PC-3 (cell line): ENCODE results near the gene TSHZ2. TPM values are rescaled to one million over a fixed set of nuclear protein-coding genes. Genes with fewer than 3 reads are reported as not detected.
"Not testable (repeated sequence)": the region's sequence is repeated elsewhere in the genome, so short reads cannot be mapped to it uniquely, and the experiment has no call there.

Experiments used
- ATAC-seq: fragments of 200-7000 bp; cut with Tn5 transposase; 2 replicates; pipeline ENCODE4 v1.9.1; 2020; ENCODE audit warnings: mild to moderate bottlenecking, moderate library complexity
- BruUV-seq: library from RNA; stranded (reverse); fragments of 400-500 nt; replicated peaks from 2 replicates; lab custom pipeline; 2021; lab: Mats Ljungman, UMichigan
- CTCF ChIA-PET: fragments of 300-600 bp; sonication (Branson Sonifier 250); formaldehyde crosslinking; loops from one replicate; lab custom pipeline; 2022; ENCODE audit warnings: antibody characterized with exemption; lab: Charles Lee
- POLR2A ChIA-PET: fragments of 300-600 bp; sonication (Branson Sonifier 250); formaldehyde crosslinking; loops from one replicate; lab custom pipeline; 2022; ENCODE audit warnings: antibody characterized with exemption; ENCODE audit not compliant: unreplicated experiment; lab: Charles Lee
- DNase-seq: peaks from one replicate; pipeline ENCODE4 v3.0.0-alpha.2; 2015
- H2AFZ ChIP-seq: fragments of 300-600 bp; sonication (generic); 2 replicates; pipeline ENCODE4 v1.6.0; 2016; ENCODE audit warnings: antibody characterized with exemption, low read length
- H3F3A ChIP-seq: fragments of 300-600 bp; sonication (generic); one replicate; pipeline ENCODE4 v1.6.0; 2017; ENCODE audit warnings: antibody characterized with exemption, low read length, control low read depth, mild to moderate bottlenecking; ENCODE audit not compliant: unreplicated experiment
- H3K27ac ChIP-seq: fragments of 300-600 bp; sonication (generic); 2 replicates; pipeline ENCODE4 v1.5.1; 2016; ENCODE audit warnings: mild to moderate bottlenecking, low read length
- H3K27me3 ChIP-seq: fragments of 300-600 bp; sonication (generic); 2 replicates; pipeline ENCODE4 v1.6.1; 2016; ENCODE audit warnings: low read length, mixed read lengths
- H3K36me3 ChIP-seq: fragments of 300-600 bp; sonication (generic); 2 replicates; pipeline ENCODE4 v1.6.1; 2016; ENCODE audit warnings: low read depth, mixed run types, low read length, mixed read lengths
- H3K4me1 ChIP-seq: fragments of 300-600 bp; sonication (generic); 2 replicates; pipeline ENCODE4 v1.5.1; 2016; ENCODE audit warnings: low read length; ENCODE audit not compliant: insufficient read depth
- H3K4me2 ChIP-seq: fragments of 300-600 bp; sonication (generic); 2 replicates; pipeline ENCODE4 v1.6.0; 2016; ENCODE audit warnings: low read length
- H3K4me3 ChIP-seq: fragments of 300-600 bp; sonication (generic); 2 replicates; pipeline ENCODE4 v1.5.1; 2016; ENCODE audit warnings: mild to moderate bottlenecking, low read length, mixed read lengths
- H3K79me2 ChIP-seq: fragments of 300-600 bp; sonication (generic); 2 replicates; pipeline ENCODE4 v1.6.1; 2017; ENCODE audit warnings: low read length, mixed read lengths
- H3K9ac ChIP-seq: fragments of 300-600 bp; sonication (generic); 2 replicates; pipeline ENCODE4 v1.6.0; 2016; ENCODE audit warnings: mild to moderate bottlenecking, low read length
- H3K9me2 ChIP-seq: fragments of 300-600 bp; sonication (generic); replicated peaks from 2 replicates; pipeline ENCODE4 v1.6.1; 2016; ENCODE audit warnings: mixed run types, low read length, mixed read lengths
- H3K9me3 ChIP-seq: fragments of 300-600 bp; sonication (generic); 2 replicates; pipeline ENCODE4 v1.6.1; 2016; ENCODE audit warnings: low read length, mixed read lengths
- H4K20me1 ChIP-seq: fragments of 300-600 bp; sonication (generic); 2 replicates; pipeline ENCODE4 v1.6.1; 2016; ENCODE audit warnings: low read length, mixed read lengths
- EZH2 ChIP-seq: fragments of 300-600 bp; sonication (generic); IDR thresholded peaks from one replicate; pipeline ENCODE4 v1.6.1; 2017; ENCODE audit warnings: antibody characterized with exemption, mild to moderate bottlenecking, low read length; ENCODE audit not compliant: unreplicated experiment
- EZH2phosphoT487 ChIP-seq: fragments of 300-600 bp; sonication (generic); IDR thresholded peaks from 2 replicates; pipeline ENCODE4 v1.6.1; 2018; ENCODE audit warnings: mild to moderate bottlenecking, antibody characterized with exemption, low read length, borderline replicate concordance
- intact Hi-C: fragments of 100-400 bp; cut with micrococcal nuclease; formaldehyde crosslinking; loops from 2 replicates; pipeline ENCODE4 v1.9.0; 2023
- total RNA-seq: library from RNA; depleted of rRNA; stranded (reverse); fragments of >200 nt; gene quantifications from 2 replicates; pipeline ENCODE4 v1.2.3, GENCODE V29; 2014
- TF ChIP-seq, protein P1 (sequence below): fragments of 300-600 bp; sonication (generic); conservative IDR thresholded peaks from 2 replicates; pipeline ENCODE4 v1.5.1; 2017; ENCODE audit warnings: antibody characterized with exemption, low read depth, mild to moderate bottlenecking, low read length

TSHZ2 gene
- total RNA-seq, 1 experiment from 2014 or later, result not detected

- DNase-seq (no peak), ATAC-seq (no peak)
- Histone ChIP-seq H3K9ac (no peak overlapping the region), H3K27ac (no peak overlapping the region), H2AFZ (no peak overlapping the region), H3K79me2 (no peaks in the 10 kb centered on the region), H4K20me1 (no peaks in the 10 kb centered on the region), H3K9me3 (0 out of 2 replicates have a peak, but pooled peaks cover 3% of the 10 kb centered on the region), H3K4me3 (no peak overlapping the region), H3K27me3 (peaks cover 16% of the 10 kb centered on the region), H3K4me1 (no peaks in the 10 kb centered on the region), H3F3A (no peaks in the 10 kb centered on the region), H3K9me2 (no peaks in the 10 kb centered on the region), H3K36me3 (no peaks in the 10 kb centered on the region), H3K4me2 (no peak overlapping the region)
- POLR2A ChIA-PET, result no interaction called here
- no TSS peak for BruUV-seq
- intact Hi-C loops, result no loop called here
- TF ChIP-seq EZH2, result no peak
- CTCF ChIA-PET, result no interaction called here
Measured at GRCh38 chr20:52964131-52964530, 8.0 kb upstream of the TSHZ2 start.

DNA sequence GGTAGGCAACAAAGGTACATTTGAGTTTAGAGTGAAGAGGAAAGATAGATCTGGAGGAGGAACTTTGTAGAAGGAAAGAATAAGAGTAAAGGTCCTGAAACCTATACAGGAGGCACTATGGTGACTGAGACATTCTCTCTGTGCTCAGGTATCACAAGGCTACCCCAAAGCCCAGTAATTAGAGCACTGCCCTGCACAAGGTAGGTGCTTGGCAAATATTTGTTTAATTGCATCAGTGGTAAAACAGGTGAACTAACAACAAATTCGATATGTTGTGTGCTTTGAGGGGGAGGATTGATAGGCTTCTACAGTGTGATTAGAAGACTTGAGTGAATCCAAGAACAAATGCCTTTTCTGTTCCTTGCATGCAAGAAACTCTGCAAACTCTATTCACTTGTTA is 6.8 kb upstream of the TSHZ2 start:
- no peaks in the 10 kb centered on the region for H3K79me2 ChIP-seq
- 0 out of 2 replicates have a peak, but pooled peaks cover 3% of the 10 kb centered on the region for H3K9me3 ChIP-seq
- H3K9me2 ChIP-seq, result no peaks in the 10 kb centered on the region
- TF ChIP-seq EZH2phosphoT487 (no peak), EZH2 (no peak)
- TF ChIP-seq, protein P1, sequence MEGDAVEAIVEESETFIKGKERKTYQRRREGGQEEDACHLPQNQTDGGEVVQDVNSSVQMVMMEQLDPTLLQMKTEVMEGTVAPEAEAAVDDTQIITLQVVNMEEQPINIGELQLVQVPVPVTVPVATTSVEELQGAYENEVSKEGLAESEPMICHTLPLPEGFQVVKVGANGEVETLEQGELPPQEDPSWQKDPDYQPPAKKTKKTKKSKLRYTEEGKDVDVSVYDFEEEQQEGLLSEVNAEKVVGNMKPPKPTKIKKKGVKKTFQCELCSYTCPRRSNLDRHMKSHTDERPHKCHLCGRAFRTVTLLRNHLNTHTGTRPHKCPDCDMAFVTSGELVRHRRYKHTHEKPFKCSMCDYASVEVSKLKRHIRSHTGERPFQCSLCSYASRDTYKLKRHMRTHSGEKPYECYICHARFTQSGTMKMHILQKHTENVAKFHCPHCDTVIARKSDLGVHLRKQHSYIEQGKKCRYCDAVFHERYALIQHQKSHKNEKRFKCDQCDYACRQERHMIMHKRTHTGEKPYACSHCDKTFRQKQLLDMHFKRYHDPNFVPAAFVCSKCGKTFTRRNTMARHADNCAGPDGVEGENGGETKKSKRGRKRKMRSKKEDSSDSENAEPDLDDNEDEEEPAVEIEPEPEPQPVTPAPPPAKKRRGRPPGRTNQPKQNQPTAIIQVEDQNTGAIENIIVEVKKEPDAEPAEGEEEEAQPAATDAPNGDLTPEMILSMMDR, result no peak
- no peaks in the 10 kb centered on the region for H3F3A ChIP-seq
- no peak for ATAC-seq
- CTCF ChIA-PET, result no interaction called here
- no peaks in the 10 kb centered on the region for H3K4me1 ChIP-seq
- intact Hi-C loops, result no loop called here
- no peak overlapping the region for H3K27ac ChIP-seq
- DNase-seq, result no peak
- no TSS peak for BruUV-seq
- peaks cover 16% of the 10 kb centered on the region for H3K27me3 ChIP-seq
- H3K36me3 ChIP-seq, result no peaks in the 10 kb centered on the region
- POLR2A ChIA-PET, result no interaction called here
- H2AFZ ChIP-seq, result no peak overlapping the region
- no peak overlapping the region for H3K4me3 ChIP-seq
- H4K20me1 ChIP-seq, result no peaks in the 10 kb centered on the region
- no peak overlapping the region for H3K9ac ChIP-seq
- H3K4me2 ChIP-seq, result no peak overlapping the region

GRCh38 chr20:52965819-52966218 is 6.3 kb upstream of the TSHZ2 start:
- H3K9ac ChIP-seq, result no peak overlapping the region
- no peaks in the 10 kb centered on the region for H3K36me3 ChIP-seq
- DNase-seq (no peak), ATAC-seq (no peak)
- H3K4me3 ChIP-seq, result no peak overlapping the region
- ChIA-PET POLR2A (no interaction called here), CTCF (no interaction called here)
- BruUV-seq, result no TSS peak
- TF ChIP-seq, protein P1, result no peak
- TF ChIP-seq EZH2phosphoT487 (no peak), EZH2 (no peak)
- H3K4me2 ChIP-seq, result no peak overlapping the region
- no peaks in the 10 kb centered on the region for H3K9me2 ChIP-seq
- H3F3A ChIP-seq, result no peaks in the 10 kb centered on the region
- H2AFZ ChIP-seq, result no peak overlapping the region
- H3K4me1 ChIP-seq, result no peaks in the 10 kb centered on the region
- H3K9me3 ChIP-seq, result 0 out of 2 replicates have a peak, but pooled peaks cover 3% of the 10 kb centered on the region
- no peaks in the 10 kb centered on the region for H4K20me1 ChIP-seq
- no peaks in the 10 kb centered on the region for H3K79me2 ChIP-seq
- peaks cover 21% of the 10 kb centered on the region for H3K27me3 ChIP-seq
- intact Hi-C loops, result no loop called here
- H3K27ac ChIP-seq, result no peak overlapping the region

DNA sequence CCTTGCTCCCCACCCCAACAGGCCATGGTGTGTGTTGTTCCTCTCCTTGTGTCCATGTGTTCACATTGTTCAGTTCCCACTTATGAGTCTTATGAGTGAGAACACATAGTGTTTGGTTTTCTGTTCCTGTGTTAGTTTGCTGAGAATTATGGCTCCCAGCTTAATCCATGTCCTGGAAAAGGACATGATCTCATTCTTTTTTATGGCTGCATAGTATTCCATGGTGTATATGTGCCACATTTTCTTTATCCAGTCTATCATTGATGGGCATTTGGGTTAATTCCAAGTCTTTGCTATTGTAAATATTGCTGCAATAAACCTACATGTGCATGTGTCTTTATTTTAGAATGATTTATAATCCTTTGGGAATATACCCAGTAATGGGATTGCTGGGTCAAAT is 5.6 kb upstream of the TSHZ2 start:
- CTCF ChIA-PET, BruUV-seq, H3K79me2 ChIP-seq, H3K9ac ChIP-seq, H3K9me3 ChIP-seq, POLR2A ChIA-PET, H4K20me1 ChIP-seq, H3K4me1 ChIP-seq, H3K9me2 ChIP-seq, H3K4me2 ChIP-seq, H2AFZ ChIP-seq, ATAC-seq, H3F3A ChIP-seq, DNase-seq, H3K4me3 ChIP-seq, H3K36me3 ChIP-seq, H3K27ac ChIP-seq, intact Hi-C loops: not testable (repeated sequence)
- peaks cover 24% of the 10 kb centered on the region for H3K27me3 ChIP-seq
